Anterior cingulate cortex (tissue), 58 donors: ENCODE results near the gene MYBPC3.
"Not testable (repeated sequence)": the region's sequence is repeated elsewhere in the genome, so short reads cannot be mapped to it uniquely, and the experiment has no call there.

Source experiments
- DNase-seq, 58 donors: peaks; one replicate each; lab custom pipeline; 2025; lab: John Stamatoyannopoulos, UW

The MYBPC3 gene

DNA sequence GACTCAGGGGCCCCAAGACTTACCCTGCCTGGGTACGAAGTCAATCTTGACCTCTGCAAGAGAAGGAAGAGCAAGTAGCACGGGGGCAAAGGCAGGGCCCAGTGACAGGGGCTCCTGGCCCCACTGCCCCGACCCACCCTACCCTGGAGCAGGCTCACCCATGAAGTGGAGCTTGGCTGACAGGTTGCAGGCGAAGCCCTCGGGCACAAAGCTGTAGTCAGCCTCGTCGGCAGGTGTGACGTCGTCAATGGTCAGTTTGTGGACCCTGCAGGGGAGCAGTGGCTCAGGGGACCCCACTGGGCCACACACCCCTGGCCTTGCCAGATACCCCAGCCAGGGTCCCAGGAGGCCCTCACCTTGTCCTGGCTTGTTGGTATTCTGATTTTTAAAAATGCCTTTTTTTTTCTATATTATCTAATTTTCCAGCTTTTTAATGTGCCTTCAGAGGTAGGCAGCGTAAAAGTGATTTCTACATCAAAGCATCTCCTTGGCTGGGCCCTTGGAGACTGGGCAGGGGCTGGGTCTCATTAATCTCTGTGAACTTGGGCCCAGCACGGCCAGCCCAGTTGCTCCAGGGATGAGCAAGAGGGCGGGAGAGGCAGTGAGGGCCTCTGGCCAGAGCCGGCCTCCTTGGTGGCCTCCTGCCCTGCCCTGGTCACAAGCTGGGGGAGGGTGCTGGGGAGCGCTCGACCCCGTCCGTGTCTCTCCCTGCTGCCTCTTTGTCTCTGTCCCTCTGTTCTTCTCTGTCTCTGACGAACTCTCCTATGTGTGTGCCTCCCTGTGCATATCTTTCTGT, 11.3 kb downstream of the MYBPC3 start:
- no peak for DNase-seq

- no peak for DNase-seq
Observed at GRCh38 chr11:47340010-47340409, 12.5 kb downstream of the MYBPC3 start.

DNA sequence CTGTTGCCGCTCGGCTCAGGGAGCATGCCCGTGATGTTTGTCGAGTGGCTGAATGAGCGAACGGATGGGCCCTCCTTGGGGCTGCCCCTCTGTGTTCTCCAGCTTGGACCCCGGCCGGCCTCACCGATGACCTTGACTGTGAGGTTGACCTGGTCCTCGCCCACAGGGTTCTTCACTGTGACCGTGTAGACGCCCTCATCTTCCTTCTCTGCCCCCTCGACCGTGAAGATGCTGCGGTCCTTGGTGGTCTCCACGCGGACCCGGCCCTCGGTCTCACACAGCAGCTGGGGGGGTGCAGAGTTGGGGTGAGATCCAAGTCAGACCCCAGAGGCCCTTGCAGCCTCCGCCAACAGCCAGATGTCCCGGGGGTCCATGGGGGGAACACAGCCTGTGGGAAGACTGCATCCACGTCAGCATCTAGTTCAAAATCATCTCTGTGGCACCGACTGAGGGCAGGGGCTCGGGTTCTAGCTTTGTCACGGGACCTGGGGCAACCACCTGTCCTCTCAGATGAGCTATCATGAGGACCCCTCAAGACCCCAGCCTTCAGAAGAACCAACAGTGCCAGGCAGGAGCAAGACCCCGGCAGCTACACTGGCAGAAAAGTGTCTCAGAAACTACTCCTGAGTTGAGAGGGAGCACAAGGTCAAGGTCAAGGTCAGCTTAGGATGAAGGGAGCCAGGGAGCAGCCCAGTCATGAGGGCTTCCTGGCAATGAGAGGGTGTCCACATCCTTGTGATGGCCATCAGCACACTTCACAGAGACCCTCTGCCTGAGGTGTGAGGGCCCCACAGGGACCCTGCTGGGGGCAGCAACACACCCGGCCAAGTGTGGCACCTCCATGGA, 13.9 kb downstream of the MYBPC3 start:
- DNase-seq, result no peak

DNA sequence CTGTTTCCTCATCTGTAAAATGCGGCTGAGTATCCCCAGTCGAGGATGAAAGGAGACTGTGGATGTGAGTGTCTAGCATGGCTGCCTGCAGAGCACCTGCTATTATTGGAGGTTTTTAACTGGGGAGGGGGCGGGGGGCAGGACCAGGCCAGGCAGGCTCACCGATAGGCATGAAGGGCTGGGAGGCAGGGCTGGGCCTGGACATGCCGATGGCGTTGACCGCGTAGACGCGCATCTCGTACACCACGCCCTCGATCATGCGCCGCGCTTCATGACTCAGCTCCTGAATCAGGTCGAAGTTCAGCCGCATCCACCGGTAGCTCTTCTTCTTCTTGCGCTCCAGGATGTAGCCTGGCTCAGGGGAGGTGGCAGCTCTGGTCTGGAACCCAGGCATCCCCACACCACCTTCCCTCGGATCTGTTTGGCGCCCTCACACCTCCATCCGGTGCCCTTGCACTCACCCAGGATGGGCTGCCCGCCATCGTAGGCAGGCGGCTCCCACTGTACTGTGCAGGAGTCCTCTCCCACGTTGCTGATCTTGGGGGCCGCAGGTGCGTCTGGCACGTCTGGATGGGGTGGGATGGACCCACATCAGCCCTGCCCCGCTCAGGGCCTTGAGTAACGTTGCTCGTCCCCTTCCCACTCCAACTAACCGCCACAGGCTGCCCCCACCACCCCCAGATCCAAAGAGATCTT, 15.1 kb downstream of the MYBPC3 start:
- no peak for DNase-seq

DNA sequence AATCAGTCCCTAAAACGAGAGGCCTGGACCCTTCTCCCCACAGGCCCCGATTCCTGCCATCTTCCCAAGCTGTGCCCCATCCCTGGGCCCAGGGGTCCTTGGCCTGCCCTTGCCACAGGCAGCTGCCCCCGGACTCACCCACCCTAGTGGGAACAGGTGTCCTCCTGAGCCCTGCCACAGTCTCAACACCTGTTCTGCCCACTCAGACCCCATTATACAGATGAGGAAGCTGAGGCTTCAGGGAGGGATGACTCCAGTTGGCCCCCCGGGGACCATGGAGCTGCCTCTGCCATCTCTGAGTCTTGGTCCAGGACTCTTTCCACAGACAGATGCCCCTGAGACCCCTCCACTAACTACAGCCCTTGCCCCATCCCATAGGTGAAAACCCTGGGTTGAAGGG, 15.9 kb downstream of the MYBPC3 start:
- no peak for DNase-seq

DNA sequence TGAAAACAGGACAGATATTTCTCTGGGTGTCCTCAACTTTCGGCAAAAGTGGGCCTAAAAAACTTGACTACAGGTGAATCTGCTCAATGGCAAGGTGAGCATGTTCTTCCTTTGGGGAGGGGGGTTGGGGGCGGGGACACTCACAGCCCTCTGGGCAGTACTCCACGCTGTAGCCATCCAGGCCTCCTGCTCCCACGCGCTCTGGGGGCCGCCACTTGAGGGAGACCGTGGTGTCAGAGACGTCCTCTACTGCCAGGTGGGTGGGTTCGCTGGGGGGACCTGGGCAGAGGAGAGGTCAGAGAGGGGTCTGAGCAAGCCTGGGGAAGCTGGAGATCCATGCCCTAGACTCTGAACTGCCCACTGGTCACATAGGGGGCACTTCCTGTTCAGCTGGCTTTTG, 16.8 kb downstream of the MYBPC3 start:
- no peak for DNase-seq

DNA sequence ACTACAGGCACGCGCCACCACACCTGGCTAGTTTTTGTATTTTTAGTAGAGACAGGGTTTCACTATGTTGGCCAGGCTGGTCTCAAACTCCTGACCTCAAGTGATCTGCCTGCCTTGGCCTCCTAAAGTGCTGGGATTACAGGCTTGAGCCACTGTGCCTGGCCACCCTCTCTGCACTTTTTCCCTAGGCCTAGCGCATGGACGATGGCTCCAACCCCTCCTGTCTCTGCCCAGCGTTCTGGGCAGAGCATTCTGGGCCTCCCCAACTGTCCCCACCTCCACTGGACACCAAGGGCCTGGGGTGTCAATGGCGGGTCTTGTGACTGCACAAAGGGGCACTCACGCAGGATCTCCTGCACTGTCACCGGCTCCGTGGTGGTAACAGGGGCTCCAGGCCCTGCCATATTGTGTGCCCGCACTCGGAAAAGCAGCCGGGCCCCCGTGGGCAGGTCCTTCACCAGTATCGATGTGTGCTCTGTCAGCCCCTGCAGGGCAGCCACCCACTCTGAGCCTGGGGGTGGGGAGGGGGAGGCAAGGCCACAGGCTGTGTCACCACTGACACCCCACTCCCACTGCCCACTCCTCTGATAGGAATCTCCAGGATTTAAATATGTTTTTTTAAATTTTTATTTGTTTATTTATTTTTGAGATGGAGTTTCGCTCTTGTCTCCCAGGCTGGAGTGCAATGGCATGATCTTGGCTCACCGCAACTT, 17.6 kb downstream of the MYBPC3 start:
- DNase-seq, result not testable (repeated sequence)

DNA sequence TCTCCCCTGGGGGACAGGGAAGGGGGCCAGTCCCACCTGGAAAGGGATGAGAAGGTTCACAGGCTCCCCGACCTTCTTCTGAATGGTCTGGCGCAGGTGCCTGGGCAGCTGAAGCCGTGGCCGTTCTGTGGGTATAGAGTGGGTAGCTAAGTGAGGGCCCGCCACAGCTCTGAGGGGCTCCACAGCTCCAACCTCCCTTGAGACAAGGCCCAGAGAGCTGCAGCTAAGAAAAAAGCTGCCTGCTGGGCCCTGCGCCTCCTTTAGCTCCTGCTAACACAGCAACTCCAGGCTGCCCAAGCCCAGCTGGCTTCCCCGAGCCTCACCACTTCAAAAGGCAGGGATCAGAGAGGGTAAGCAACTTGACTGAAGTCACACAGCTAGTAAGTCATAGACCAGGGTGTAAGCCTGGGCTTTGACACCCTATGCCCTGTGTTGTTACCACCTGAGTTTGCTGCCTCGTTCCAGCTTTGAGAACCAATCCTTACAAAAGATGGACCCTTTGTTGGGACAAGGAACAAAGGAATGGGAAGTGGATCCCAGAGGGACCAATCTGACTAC, 18.5 kb downstream of the MYBPC3 start:
- no peak for DNase-seq

DNA sequence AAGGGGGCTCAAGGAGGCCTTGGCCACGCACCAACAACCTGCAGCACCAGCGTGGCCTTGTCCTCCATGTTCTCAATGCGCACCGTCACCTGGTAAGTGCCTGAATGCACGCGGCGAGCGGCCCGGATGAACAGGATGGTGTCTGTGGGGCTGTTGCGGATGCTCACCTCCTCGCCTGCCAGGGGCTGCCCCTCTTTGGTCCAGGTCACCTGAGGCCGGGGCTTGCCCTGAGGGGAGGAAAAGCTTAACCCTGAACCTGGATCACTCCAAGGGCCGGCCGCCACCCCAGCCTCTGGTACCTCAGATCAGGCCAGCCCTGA, 19.0 kb downstream of the MYBPC3 start:
- DNase-seq, result no peak

GRCh38 chr11:47332791-47333525, 19.5 kb downstream of the MYBPC3 start:
- no peak for DNase-seq

DNA sequence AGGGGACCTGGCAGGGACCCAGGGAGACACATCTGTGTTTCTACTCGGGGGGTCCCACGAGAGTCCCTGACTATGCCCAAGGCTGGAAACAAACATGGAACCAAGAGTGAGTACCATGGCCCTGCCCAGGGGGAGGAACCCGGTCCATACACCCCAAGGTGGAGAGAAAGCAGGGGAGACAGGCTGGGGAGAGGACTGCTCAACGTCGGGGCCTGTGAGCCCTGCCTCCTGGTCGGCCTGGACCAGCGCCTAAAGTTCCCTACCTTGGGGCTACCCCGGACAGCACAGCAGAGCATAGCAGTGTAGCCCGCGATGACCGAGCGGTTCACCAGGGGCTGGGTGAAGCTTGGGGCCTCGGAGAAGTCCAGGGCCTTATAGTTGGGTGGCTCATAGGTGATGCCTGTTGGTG, 20.2 kb downstream of the MYBPC3 start:
- no peak for DNase-seq

DNA sequence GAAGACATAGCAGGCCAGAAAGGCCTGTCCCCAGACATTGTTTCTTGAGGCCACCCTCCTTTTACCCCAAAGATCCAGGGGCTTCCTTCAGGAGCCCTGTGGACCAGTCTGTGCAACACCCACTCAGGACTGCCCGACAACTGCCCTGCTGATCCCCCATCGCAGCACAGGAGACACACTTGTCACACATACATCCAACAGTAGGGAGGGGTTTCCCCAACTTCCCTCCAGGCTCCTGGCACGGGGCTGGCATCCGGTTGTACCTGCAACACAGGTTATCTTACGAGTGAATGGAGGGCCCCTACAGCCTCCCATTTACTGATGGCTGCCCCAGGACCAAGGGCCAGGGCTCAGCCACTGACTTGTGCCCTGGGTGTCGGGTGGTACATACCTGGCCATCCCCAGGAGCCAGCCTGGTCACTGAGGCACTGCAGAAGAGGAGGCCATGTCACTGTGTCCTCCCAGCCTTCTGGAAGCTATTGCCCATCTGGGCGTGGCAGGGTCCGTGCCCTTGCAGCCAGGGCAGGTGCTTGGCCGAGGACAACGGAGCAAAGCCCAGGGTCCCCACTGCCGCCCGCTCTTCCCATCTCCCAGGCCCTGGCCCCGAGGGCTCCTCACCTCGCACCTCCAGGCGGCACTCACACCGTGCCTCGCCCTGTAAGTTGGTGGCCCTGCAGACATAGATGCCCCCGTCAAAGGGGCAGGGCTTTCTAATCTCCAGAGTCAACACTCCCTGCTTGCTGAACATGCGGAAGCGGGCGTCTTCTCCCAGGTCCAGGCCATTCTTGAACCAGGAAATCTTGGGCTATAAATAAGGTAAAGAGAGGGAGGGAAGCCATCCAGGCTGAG, 20.8 kb downstream of the MYBPC3 start:
- no peak for DNase-seq

GRCh38 chr11:47329987-47330931, 22.2 kb downstream of the MYBPC3 start:
- DNase-seq, result no peak

GRCh38 chr11:47329431-47329986, 23.0 kb downstream of the MYBPC3 start:
- no peak for DNase-seq

DNA sequence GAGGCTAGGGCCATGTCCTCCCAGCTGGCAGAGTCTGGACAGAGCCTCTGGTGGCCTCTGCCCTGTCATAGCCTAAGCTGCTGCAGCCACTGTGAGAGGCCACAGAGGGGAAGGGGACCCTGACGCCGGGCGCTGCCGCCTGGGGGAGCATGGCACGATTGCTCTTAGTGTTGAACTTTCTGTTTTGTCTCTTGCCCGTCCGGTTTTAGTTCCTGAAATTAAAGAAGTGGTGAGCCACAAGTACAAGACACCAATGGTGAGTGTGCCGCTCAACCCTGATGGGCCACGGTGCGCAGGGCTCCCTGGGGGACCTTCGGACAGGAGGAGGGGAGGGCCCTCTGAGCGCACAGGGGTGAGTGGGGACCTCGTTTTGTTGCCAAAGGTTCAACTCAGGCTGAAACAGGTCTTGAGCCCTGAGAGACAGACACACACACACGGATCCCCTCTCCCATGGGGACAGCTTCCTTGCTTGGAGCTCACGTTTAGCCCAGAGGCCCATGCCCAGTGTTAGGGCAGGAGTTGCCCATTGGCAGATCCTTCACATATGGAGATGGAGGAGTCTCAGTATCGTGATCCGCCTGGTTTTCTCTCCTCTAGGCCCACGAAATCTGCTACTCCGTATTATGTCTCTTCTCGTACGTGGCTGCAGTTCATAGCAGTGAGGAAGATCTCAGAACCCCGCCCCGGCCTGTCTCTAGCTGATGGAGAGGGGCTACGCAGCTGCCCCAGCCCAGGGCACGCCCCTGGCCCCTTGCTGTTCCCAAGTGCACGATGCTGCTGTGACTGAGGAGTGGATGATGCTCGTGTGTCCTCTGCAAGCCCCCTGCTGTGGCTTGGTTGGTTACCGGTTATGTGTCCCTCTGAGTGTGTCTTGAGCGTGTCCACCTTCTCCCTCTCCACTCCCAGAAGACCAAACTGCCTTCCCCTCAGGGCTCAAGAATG, 23.8 kb downstream of the MYBPC3 start:
- peak in 6 of 58 donors; percentile 2 to 22 (median 12) for DNase-seq

DNA sequence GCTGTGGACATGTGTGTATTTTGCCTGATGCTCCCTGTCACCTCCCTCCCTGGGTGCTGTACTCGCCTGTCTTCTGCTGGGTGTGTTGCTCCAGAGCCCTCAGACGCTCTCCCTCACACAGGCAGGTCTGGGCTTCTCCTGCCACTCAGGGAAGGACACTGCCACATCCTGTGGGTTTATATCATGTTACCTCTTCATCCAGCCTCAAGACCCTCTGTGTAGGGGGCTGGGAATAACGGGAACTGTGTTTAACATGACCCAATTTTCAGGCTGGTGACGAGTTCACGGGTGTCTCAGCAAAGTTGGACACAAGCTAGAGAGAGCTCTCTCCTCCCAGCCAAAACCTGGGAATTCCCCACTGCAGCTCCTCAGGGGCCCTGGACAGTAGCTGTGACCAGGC, 24.6 kb downstream of the MYBPC3 start:
- no peak for DNase-seq
